ENCODE results near the gene AMBRA1. TPM values are rescaled to one million over a fixed set of nuclear protein-coding genes. Genes with fewer than 3 reads are reported as not detected.

Gene AMBRA1
- total RNA-seq, 4 donors from 2014 or later = 20.2 to 31.3 (median 25.9) TPM

DNA sequence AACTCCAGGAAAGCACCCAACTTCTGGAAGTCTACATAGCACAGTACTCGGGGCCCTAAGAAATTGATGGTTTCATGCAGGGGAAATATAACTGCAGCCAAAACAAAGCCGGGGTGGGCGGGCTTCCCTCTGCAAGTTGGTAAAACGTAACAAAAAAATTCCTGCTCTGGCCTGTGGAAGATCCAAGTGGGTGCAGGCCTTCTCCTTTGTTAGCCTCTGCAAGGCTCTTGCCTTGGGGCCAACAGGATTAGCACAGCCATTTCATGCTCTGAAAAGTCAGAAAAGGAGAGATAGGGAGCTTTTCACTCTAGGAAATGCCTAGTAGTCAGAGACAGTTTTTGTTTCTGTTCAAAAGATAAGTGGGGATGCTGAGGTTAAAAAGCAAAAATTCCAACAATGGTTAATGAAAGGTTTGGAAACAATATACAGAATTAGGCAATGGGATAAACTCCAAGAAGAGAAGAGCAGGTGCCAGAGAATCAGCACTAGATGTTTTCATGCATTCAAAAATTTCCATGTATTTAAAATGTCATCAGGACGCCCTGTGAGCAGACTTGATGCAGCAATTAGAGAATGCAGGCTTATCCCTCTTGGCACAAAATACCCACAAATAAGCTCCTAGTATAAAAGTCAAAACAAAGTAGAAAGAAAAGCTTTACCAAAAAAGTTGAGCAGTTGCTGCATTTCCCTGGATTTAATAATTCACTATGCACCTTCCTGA lies 130.0 kb downstream of the AMBRA1 start:
- Histone ChIP-seq H3K27me3 (no peaks in the 10 kb centered on the region), H3K4me3 (no peak overlapping the region), H3K36me3 (peaks cover 0 to 17% (median 0%) of the 10 kb centered on the region in 3 donors), H3K9me3 (no peaks in the 10 kb centered on the region), H3K27ac (no peak overlapping the region), H3K4me1 (peaks cover 3 to 27% (median 16%) of the 10 kb centered on the region in 3 donors)
- TF ChIP-seq, protein P1, sequence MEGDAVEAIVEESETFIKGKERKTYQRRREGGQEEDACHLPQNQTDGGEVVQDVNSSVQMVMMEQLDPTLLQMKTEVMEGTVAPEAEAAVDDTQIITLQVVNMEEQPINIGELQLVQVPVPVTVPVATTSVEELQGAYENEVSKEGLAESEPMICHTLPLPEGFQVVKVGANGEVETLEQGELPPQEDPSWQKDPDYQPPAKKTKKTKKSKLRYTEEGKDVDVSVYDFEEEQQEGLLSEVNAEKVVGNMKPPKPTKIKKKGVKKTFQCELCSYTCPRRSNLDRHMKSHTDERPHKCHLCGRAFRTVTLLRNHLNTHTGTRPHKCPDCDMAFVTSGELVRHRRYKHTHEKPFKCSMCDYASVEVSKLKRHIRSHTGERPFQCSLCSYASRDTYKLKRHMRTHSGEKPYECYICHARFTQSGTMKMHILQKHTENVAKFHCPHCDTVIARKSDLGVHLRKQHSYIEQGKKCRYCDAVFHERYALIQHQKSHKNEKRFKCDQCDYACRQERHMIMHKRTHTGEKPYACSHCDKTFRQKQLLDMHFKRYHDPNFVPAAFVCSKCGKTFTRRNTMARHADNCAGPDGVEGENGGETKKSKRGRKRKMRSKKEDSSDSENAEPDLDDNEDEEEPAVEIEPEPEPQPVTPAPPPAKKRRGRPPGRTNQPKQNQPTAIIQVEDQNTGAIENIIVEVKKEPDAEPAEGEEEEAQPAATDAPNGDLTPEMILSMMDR (IDR thresholded peaks at IDR 0.05) = no peak
- TF ChIP-seq POLR2A (IDR thresholded peaks at IDR 0.05) = no peak
- intact Hi-C loops (cut with DNase I) = no loop called here
- 32 to 34% methylated on average over 5 of the region's 5 CpGs for WGBS, 2 donors
- no peak for DNase-seq

DNA sequence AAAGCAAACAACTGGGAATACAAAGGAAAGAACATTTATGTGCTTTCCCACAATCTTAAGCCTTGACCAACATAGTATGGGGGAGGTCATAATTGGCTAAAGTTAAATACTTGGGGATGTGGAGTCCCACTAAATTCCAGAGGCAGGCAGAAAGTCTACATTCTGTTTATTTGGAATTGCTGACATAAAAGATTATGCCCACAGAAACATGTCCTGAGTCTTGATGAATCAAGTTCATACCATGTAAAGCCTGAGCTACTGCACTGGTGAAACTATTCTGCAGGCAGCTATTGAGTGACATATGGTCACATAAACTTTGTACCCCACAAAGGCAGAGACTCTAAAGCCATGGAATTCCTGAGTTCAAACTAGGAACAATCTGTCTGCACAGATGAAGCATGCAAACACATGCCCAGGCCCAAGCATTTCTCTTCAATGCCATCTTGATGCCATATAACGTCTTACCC lies 132.3 kb downstream of the AMBRA1 start:
- Histone ChIP-seq H3K4me3 (no peak overlapping the region), H3K27ac (no peak overlapping the region), H3K9me3 (no peaks in the 10 kb centered on the region), H3K27me3 (no peaks in the 10 kb centered on the region), H3K36me3 (no peaks in the 10 kb centered on the region), H3K4me1 (peaks cover 3 to 43% (median 16%) of the 10 kb centered on the region in 3 donors)
- TF ChIP-seq, protein P1 (IDR thresholded peaks at IDR 0.05) = no peak
- no peak for TF ChIP-seq POLR2A (IDR thresholded peaks at IDR 0.05)
- intact Hi-C loops (cut with DNase I) = no loop called here
- WGBS, 2 donors = 15 to 50% methylated on average over 1 of the region's 1 CpG
- DNase-seq = no peak

DNA sequence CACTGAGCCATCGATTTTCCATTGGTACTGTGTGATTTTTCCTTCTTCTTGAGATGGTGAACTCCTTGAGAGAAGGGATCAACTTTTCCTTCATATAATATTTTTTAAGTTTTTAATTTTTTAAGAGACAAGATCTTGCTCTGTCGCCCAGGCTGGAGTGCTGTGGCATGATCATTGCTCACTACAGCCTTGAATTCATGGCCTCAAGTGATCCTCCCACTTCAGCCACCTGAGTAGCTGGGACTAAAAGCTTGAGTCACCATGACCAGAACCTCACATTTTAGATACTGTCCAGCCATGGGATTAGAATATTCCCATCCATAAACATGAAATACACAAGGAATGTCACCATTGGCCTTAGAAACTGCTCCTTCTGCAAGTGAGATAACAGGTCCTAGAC lies 135.3 kb downstream of the AMBRA1 start:
- DNase-seq = no peak
- 91 to 97% methylated on average over 2 of the region's 2 CpGs for WGBS, 2 donors
- TF ChIP-seq, protein P1 (IDR thresholded peaks at IDR 0.05) = no peak
- TF ChIP-seq POLR2A (IDR thresholded peaks at IDR 0.05) = no peak
- Histone ChIP-seq H3K36me3 (no peaks in the 10 kb centered on the region), H3K4me1 (peaks cover under 1 to 29% (median 7%) of the 10 kb centered on the region in 3 donors), H3K9me3 (no peaks in the 10 kb centered on the region), H3K27ac (no peak overlapping the region), H3K27me3 (no peaks in the 10 kb centered on the region), H3K4me3 (no peak overlapping the region)
- intact Hi-C loops (cut with DNase I) = no loop called here

DNA sequence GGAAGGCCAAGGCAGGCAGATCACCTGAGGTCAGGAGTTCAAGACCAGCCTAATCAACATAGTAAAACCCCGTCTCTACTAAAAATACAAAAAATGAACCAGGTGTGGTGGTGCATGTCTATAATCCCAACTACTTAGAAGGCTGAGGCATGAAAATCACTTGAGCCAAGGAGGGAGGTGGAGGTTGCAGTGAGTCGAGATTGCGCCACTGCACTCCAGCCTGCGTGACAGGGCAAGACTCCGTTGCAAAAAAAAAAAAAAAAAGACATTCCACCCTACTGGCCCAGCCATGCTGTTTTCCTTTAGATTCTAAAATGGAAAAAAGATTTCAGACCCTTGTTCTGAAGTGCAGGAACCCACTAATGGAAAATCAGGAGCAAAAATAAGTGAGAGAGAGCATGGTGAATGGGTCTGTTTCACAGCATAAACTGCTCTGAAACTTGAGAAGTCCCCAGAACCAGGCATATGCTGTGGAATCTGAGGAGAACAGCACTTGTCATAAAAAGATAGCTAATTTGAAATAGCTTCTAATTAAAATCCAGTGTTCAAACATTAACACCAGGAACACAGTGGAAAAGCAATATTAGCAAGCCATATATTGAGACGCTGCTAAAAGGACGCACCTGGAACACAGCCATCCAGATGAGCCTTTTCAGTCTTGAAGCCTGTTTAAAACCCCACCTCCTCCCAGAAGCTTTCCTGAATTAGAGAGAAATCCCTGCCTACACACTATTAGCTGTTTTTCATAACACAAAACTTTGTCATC lies 136.0 kb downstream of the AMBRA1 start:
- no peak for TF ChIP-seq POLR2A (IDR thresholded peaks at IDR 0.05)
- TF ChIP-seq, protein P1 (IDR thresholded peaks at IDR 0.05) = no peak
- Histone ChIP-seq H3K36me3 (no peaks in the 10 kb centered on the region), H3K4me1 (peaks cover 0 to 27% (median 6%) of the 10 kb centered on the region in 3 donors), H3K27me3 (no peaks in the 10 kb centered on the region), H3K4me3 (no peak overlapping the region), H3K9me3 (no peaks in the 10 kb centered on the region), H3K27ac (no peak overlapping the region)
- WGBS, 2 donors = 42 to 65% methylated on average over 7 of the region's 7 CpGs
- DNase-seq = no peak
- intact Hi-C loops (cut with DNase I) = no loop called here

DNA sequence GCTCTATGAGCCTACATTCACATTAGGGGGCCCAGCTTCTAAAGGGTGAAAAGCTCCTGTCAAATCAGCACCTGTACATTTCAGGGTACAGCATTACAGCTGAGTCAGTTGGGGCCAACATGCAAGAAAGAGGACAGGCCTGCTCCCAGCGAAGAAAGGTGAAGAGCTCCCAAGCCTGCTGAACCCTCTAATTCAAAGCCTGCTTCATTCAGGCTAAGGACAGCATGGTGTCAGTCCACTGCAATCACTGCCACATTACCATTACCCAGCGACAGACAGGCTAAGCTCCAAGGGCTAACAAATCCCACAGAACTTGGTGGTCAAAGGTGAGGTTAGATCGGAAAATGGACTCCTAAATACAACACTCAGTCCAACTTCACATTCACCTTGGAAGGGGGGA lies 136.8 kb downstream of the AMBRA1 start:
- intact Hi-C loops (cut with DNase I) = no loop called here
- WGBS, 2 donors = 93 to 94% methylated on average over 2 to 3 of the region's 3 CpGs
- peaks cover 0 to 24% (median 6%) of the 10 kb centered on the region in 3 donors for H3K4me1 ChIP-seq

More for the DNA sequence above, 136.8 kb downstream of the AMBRA1 start:
- H3K27ac ChIP-seq = no peak overlapping the region
- no peak for DNase-seq
- no peak overlapping the region for H3K4me3 ChIP-seq
- no peaks in the 10 kb centered on the region for H3K36me3 ChIP-seq
- TF ChIP-seq POLR2A (IDR thresholded peaks at IDR 0.05) = no peak
- TF ChIP-seq, protein P1 (IDR thresholded peaks at IDR 0.05) = no peak
- no peaks in the 10 kb centered on the region for H3K9me3 ChIP-seq
- H3K27me3 ChIP-seq = no peaks in the 10 kb centered on the region
